K562 (cell line): Measurements from ENCODE around the gene GYS1. TPM values are rescaled to one million over a fixed set of nuclear protein-coding genes. Genes with fewer than 3 reads are reported as not detected.

Experiments
- BRD4 ChIP-seq: fragments of 200-600 bp; sonication (generic); IDR thresholded peaks from 2 replicates; pipeline ENCODE4 v1.6.1; 2017; ENCODE audit warnings: inconsistent platforms
- DDX20 ChIP-seq: fragments of 450-650 bp; IDR thresholded peaks from 2 replicates; pipeline ENCODE4 v1.6.1; 2016; ENCODE audit warnings: missing genetic modification characterization, low read depth, mild to moderate bottlenecking, missing compliant biosample characterization, moderate library complexity
- DIDO1 ChIP-seq: fragments of 450-650 bp; IDR thresholded peaks from 2 replicates; pipeline ENCODE4 v1.6.1; 2016; ENCODE audit warnings: low read depth, missing biosample characterization, missing genetic modification characterization
- ETS1 ChIP-seq: conservative IDR thresholded peaks from 2 replicates; pipeline ENCODE4 v1.6.1; 2011; ENCODE audit warnings: low read depth, mild to moderate bottlenecking, low read length; ENCODE audit not compliant: control insufficient read depth
- FOXK1 ChIP-seq: sonication (generic); formaldehyde crosslinking; IDR thresholded peaks from 2 replicates; pipeline ENCODE4 v1.8.0; 2022; ENCODE audit warnings: missing genetic modification reagents, mild to moderate bottlenecking, borderline replicate concordance
- HEY1 ChIP-seq: fragments of 250-450 bp; sonication (Bioruptor Pico); IDR thresholded peaks from 2 replicates; pipeline ENCODE4 v1.5.0; 2020; ENCODE audit warnings: mild to moderate bottlenecking, moderate library complexity, borderline replicate concordance
- KAT8 ChIP-seq: fragments of 450-650 bp; IDR thresholded peaks from 2 replicates; pipeline ENCODE4 v1.6.1; 2016; ENCODE audit warnings: low read depth, mild to moderate bottlenecking
- MTA2 ChIP-seq: fragments of 450-650 bp; IDR thresholded peaks from 2 replicates; pipeline ENCODE4 v1.6.1; 2016; ENCODE audit warnings: low read depth
- NR4A1 ChIP-seq, 2 experiments: fragments of 250-450 bp in 1 of 2; fragments of 450-650 bp in 1 of 2; sonication (Bioruptor Pico) in 1 of 2; IDR thresholded peaks; 2 replicates each; pipeline versions ENCODE4 v1.4.0 to v1.6.1; 2016 to 2020; ENCODE audit warnings: mild to moderate bottlenecking in 2 of 2, missing compliant biosample characterization in 1 of 2, missing genetic modification characterization in 1 of 2, moderate library complexity in 1 of 2
- RBM17 ChIP-seq: fragments of 200-400 bp; formaldehyde crosslinking; IDR thresholded peaks from 2 replicates; pipeline ENCODE4 v1.6.1; 2017; ENCODE audit warnings: low read depth, mild to moderate bottlenecking, low read length, borderline replicate concordance
- SPI1 ChIP-seq: IDR thresholded peaks from 2 replicates; pipeline ENCODE4 v1.6.1; 2011; ENCODE audit warnings: low read depth, low read length, control low read depth, borderline replicate concordance
- ZBTB34 ChIP-seq: fragments of 250-450 bp; sonication (Bioruptor Pico); IDR thresholded peaks from 2 replicates; pipeline ENCODE4 v1.8.0; 2021; ENCODE audit warnings: mild to moderate bottlenecking, moderate library complexity
- ZNF316 ChIP-seq: fragments of 450-650 bp; IDR thresholded peaks from 2 replicates; pipeline ENCODE4 v1.6.1; 2016
- ZNF77 ChIP-seq: fragments of 250-450 bp; sonication (Bioruptor Pico); IDR thresholded peaks from 2 replicates; pipeline ENCODE4 v1.5.0; 2020
- polyA plus RNA-seq, 8 experiments: library from polyadenylated mRNA; depleted of rRNA in 4 of 8; stranded (reverse) in 5 of 8; unstranded in 3 of 8; fragments of >200 nt; fragmentation: Nextera tagmentation in 2 of 8; fragmentation: Illumina TruSeq in 1 of 8; extraction: Ambion mirVana in 2 of 8; extraction: Trizol in 1 of 8; gene quantifications; 2 replicates each; pipeline versions ENCODE4 v1.2.1 to v1.2.3, GENCODE V29; 2011 to 2014; ENCODE audit warnings: inconsistent platforms in 1 of 8, missing spikeins in 1 of 8
- total RNA-seq, 7 experiments: library from RNA; depleted of rRNA in 6 of 7; stranded (reverse); fragments of >200 nt in 6 of 7; fragmentation: Illumina TruSeq in 2 of 7; extraction: Trizol in 2 of 7; gene quantifications; 2 replicates each; pipeline versions ENCODE4 v1.2.1 to v1.2.3, GENCODE V29; 2011 to 2021; ENCODE audit warnings: low replicate concordance in 1 of 7
- TF ChIP-seq, protein P1 (sequence below): fragments of 450-650 bp; IDR thresholded peaks from 2 replicates; pipeline ENCODE4 v1.6.1; 2016; ENCODE audit warnings: borderline replicate concordance
- TF ChIP-seq, protein P2 (sequence below): fragments of 250-450 bp; sonication (Bioruptor Pico); IDR thresholded peaks from 2 replicates; pipeline ENCODE4 v1.4.0; 2020

GYS1 gene
- total and polyA plus RNA-seq, 9 of the 15 experiments (the other 6 are each of a cell fraction or from before 2014, with no cell fraction given) = 1.9 to 31.1 (median 15.2) TPM

DNA sequence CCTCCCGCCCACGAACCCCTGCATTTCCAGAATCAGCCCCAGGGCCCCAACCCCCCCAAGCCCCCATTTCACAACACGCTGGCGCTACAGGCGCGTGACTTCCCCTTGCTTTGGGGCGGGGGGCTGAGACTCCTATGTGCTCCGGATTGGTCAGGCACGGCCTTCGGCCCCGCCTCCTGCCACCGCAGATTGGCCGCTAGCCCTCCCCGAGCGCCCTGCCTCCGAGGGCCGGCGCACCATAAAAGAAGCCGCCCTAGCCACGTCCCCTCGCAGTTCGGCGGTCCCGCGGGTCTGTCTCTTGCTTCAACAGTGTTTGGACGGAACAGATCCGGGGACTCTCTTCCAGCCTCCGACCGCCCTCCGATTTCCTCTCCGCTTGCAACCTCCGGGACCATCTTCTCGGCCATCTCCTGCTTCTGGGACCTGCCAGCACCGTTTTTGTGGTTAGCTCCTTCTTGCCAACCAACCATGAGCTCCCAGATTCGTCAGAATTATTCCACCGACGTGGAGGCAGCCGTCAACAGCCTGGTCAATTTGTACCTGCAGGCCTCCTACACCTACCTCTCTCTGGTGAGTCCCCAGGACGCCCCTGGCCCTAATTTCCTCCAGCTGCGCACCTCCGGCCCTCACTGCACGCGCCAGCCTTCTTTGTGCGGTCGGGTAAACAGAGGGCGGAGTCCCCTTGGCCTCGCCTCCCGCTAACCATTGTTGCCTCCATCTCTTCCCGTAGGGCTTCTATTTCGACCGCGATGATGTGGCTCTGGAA, 27.9 kb downstream of the GYS1 start, which contains the start of gene FTL (continued):
- TF ChIP-seq ZBTB34 (no peak), BRD4 (no peak; the same call in 1 of the 2 replicates), ZNF77 (CRISPR knock-in tag) (no peak), DDX20 (tag) (no peak), DIDO1 (tag) (no peak), KAT8 (no peak), SPI1 (peak; percentile 6; the same call in 1 of the 2 replicates), FOXK1 (CRISPR knock-in tag) (no peak), HEY1 (CRISPR knock-in tag) (peak; percentile 63; the same call in 1 of the 2 replicates), RBM17 (no peak), ZNF316 (0 out of 2 replicates have a peak, but pooled peaks have one; percentile 3), ETS1 (peak; percentile 91), NR4A1 (CRISPR knock-in tag; IDR thresholded peaks at IDR 0.05) (no peak), NR4A1 (tag; IDR thresholded peaks at IDR 0.05) (0 out of 2 replicates have a peak, but pooled peaks have one; percentile 31), MTA2 (no peak)
- TF ChIP-seq, protein P1, sequence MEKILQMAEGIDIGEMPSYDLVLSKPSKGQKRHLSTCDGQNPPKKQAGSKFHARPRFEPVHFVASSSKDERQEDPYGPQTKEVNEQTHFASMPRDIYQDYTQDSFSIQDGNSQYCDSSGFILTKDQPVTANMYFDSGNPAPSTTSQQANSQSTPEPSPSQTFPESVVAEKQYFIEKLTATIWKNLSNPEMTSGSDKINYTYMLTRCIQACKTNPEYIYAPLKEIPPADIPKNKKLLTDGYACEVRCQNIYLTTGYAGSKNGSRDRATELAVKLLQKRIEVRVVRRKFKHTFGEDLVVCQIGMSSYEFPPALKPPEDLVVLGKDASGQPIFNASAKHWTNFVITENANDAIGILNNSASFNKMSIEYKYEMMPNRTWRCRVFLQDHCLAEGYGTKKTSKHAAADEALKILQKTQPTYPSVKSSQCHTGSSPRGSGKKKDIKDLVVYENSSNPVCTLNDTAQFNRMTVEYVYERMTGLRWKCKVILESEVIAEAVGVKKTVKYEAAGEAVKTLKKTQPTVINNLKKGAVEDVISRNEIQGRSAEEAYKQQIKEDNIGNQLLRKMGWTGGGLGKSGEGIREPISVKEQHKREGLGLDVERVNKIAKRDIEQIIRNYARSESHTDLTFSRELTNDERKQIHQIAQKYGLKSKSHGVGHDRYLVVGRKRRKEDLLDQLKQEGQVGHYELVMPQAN = peak; percentile 80
- TF ChIP-seq, protein P2, sequence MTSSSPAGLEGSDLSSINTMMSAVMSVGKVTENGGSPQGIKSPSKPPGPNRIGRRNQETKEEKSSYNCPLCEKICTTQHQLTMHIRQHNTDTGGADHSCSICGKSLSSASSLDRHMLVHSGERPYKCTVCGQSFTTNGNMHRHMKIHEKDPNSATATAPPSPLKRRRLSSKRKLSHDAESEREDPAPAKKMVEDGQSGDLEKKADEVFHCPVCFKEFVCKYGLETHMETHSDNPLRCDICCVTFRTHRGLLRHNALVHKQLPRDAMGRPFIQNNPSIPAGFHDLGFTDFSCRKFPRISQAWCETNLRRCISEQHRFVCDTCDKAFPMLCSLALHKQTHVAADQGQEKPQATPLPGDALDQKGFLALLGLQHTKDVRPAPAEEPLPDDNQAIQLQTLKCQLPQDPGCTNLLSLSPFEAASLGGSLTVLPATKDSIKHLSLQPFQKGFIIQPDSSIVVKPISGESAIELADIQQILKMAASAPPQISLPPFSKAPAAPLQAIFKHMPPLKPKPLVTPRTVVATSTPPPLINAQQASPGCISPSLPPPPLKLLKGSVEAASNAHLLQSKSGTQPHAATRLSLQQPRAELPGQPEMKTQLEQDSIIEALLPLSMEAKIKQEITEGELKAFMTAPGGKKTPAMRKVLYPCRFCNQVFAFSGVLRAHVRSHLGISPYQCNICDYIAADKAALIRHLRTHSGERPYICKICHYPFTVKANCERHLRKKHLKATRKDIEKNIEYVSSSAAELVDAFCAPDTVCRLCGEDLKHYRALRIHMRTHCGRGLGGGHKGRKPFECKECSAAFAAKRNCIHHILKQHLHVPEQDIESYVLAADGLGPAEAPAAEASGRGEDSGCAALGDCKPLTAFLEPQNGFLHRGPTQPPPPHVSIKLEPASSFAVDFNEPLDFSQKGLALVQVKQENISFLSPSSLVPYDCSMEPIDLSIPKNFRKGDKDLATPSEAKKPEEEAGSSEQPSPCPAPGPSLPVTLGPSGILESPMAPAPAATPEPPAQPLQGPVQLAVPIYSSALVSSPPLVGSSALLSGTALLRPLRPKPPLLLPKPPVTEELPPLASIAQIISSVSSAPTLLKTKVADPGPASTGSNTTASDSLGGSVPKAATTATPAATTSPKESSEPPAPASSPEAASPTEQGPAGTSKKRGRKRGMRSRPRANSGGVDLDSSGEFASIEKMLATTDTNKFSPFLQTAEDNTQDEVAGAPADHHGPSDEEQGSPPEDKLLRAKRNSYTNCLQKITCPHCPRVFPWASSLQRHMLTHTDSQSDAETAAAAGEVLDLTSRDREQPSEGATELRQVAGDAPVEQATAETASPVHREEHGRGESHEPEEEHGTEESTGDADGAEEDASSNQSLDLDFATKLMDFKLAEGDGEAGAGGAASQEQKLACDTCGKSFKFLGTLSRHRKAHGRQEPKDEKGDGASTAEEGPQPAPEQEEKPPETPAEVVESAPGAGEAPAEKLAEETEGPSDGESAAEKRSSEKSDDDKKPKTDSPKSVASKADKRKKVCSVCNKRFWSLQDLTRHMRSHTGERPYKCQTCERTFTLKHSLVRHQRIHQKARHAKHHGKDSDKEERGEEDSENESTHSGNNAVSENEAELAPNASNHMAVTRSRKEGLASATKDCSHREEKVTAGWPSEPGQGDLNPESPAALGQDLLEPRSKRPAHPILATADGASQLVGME (CRISPR knock-in tag) = no peak
